Mesodermal cell (in vitro differentiated cells): ENCODE results near the gene GABRB1.

Experiments used
- H3K27ac ChIP-seq: 2 replicates; pipeline ENCODE4 v1.7.0; 2013; ENCODE audit warnings: mild to moderate bottlenecking, low read depth, low read length, moderate library complexity; ENCODE audit not compliant: severe bottlenecking
- H3K36me3 ChIP-seq: 2 replicates; pipeline ENCODE4 v1.7.1; 2013; ENCODE audit warnings: mild to moderate bottlenecking, low read length, moderate library complexity; ENCODE audit not compliant: control insufficient read depth, insufficient read depth
- H3K4me1 ChIP-seq: one replicate; pipeline ENCODE4 v1.7.1; 2013; ENCODE audit warnings: mild to moderate bottlenecking, low read length; ENCODE audit not compliant: insufficient read depth, control insufficient read depth, poor library complexity, severe bottlenecking
- H3K4me3 ChIP-seq: 2 replicates; pipeline ENCODE4 v1.7.0; 2013; ENCODE audit warnings: low read length, control low read depth, mild to moderate bottlenecking; ENCODE audit not compliant: insufficient read depth, poor library complexity, severe bottlenecking; ENCODE audit errors: extremely low read depth
- H3K9me3 ChIP-seq: 2 replicates; pipeline ENCODE4 v1.7.1; 2013; ENCODE audit warnings: mild to moderate bottlenecking, low read length, moderate library complexity; ENCODE audit not compliant: control insufficient read depth
- WGBS, 2 experiments: methylation state at CpG; one replicate each; pipeline ENCODE4 v1.1.5; 2013; ENCODE audit warnings: missing lambda C conversion rate in 2 of 2; ENCODE audit not compliant: insufficient coverage in 2 of 2; 5-methylcytosine and 5-hydroxymethylcytosine counted together

The GABRB1 gene

DNA sequence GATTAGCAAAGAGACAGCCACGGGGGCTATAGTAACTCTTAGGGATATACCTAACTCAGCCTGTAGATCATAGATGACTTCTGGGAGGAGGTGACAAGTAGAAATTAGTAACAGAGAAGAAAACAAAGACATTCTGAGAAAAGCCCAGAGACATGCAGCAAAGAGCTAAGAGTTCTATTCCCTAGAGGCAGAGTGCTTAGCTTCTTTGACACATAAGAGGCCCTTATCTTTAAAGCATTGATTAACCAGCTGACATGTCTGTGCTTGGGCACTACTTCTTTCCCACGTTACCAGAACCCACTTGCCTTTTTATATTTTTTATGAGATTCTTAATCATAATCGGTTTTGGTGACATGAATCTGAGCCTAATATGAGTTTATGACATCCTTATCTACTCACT is 179.5 kb downstream of the GABRB1 start:
- 100% methylated on average over 1 of the region's 3 CpGs for WGBS, 2 experiments
- Histone ChIP-seq H3K4me3 (no peak overlapping the region), H3K4me1 (peaks cover 44% of the 10 kb centered on the region), H3K36me3 (no peaks in the 10 kb centered on the region), H3K9me3 (no peaks in the 10 kb centered on the region), H3K27ac (peak overlapping the region; percentile 76)

GRCh38 chr4:47213106-47213505 is 181.7 kb downstream of the GABRB1 start:
- Histone ChIP-seq H3K4me3 (no peak overlapping the region), H3K9me3 (no peaks in the 10 kb centered on the region), H3K4me1 (peaks cover 44% of the 10 kb centered on the region), H3K27ac (peak overlapping the region; percentile 98), H3K36me3 (no peaks in the 10 kb centered on the region)
- WGBS, 2 experiments, result 92 to 100% methylated on average over 1 to 2 of the region's 2 CpGs

DNA sequence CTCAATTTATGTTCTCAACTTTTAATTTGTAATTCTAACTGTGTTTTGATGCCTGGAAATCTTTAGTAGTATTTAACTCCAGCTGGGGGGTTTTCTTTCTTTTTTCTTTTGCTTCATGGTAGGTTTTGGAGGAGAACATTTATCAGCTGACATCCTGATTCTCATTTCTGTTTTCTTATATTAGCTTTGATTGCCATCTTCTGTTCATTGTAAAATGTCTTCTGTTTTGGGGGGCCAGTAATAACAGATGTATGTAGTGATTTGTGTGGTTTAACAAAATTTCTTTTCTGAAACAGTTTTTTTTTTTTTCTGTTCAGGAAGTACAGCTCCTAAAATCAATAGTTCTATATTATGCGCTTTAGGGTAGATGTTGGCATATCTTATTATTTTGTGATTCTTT is 182.2 kb downstream of the GABRB1 start:
- Histone ChIP-seq H3K9me3 (no peaks in the 10 kb centered on the region), H3K4me3 (no peak overlapping the region), H3K27ac (peak overlapping the region; percentile 98), H3K4me1 (peaks cover 44% of the 10 kb centered on the region), H3K36me3 (no peaks in the 10 kb centered on the region)
- WGBS, 2 experiments, result no CpG with 5 or more reads among the region's 1 CpG

- no peak overlapping the region for H3K4me3 ChIP-seq
- H3K36me3 ChIP-seq, result no peaks in the 10 kb centered on the region
- H3K4me1 ChIP-seq, result peaks cover 44% of the 10 kb centered on the region
- H3K9me3 ChIP-seq, result no peaks in the 10 kb centered on the region
- peak overlapping the region; percentile 98 for H3K27ac ChIP-seq
- 9% methylated on average over 1 of the region's 3 CpGs; no CpG with 5 or more reads in 1 of the 2 experiments for WGBS, 2 experiments
Observed at GRCh38 chr4:47213971-47214370, 182.6 kb downstream of the GABRB1 start.

DNA sequence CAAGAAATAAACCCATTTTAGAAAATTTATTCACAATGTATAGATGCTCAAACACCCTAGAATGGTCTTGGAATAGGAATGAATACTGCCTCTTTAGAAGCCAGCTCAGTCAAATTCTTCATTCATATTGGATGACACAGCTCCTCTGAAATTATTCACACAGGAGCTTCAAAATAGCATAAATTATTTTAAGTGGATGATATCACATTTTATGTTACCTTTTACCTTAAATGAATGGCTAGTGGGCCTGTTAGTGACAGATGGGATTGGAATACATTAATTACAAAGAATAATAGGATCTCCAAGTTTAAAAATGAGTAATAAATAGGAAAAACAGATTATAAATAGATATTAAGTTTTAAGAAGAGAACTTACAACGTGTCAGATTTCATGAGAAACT is 184.4 kb downstream of the GABRB1 start:
- Histone ChIP-seq H3K36me3 (no peaks in the 10 kb centered on the region), H3K27ac (no peak overlapping the region), H3K4me1 (peaks cover 32% of the 10 kb centered on the region), H3K4me3 (no peak overlapping the region), H3K9me3 (no peaks in the 10 kb centered on the region)
- no CpG with 5 or more reads among the region's 1 CpG for WGBS, 2 experiments

DNA sequence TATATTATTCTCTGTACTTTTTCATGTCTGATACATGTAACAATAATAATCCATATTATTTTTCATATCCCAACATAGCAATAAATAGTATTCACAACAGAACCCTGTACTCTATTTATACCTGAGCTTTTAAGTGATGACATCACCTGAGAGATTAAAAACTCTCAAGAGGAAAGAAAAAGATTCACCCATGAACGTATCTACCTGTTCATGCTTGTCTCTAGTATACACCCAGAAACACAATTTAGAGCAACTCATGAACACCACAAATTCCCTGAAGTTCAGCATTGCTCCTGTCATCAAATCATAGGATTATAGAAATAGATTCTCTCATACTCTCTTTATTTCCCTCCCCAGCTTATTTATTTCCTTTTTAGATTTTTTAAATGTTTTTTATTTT is 185.9 kb downstream of the GABRB1 start:
- no CpG with 5 or more reads among the region's 1 CpG for WGBS, 2 experiments
- H3K4me1 ChIP-seq, result peaks cover 32% of the 10 kb centered on the region
- no peaks in the 10 kb centered on the region for H3K9me3 ChIP-seq
- no peak overlapping the region for H3K4me3 ChIP-seq
- no peak overlapping the region for H3K27ac ChIP-seq
- H3K36me3 ChIP-seq, result no peaks in the 10 kb centered on the region

- Histone ChIP-seq H3K36me3 (no peaks in the 10 kb centered on the region), H3K27ac (no peak overlapping the region), H3K9me3 (no peaks in the 10 kb centered on the region), H3K4me3 (no peak overlapping the region), H3K4me1 (peaks cover 29% of the 10 kb centered on the region)
- WGBS, 2 experiments, result no CpG with 5 or more reads among the region's 1 CpG
Observed at GRCh38 chr4:47217884-47218283, 186.5 kb downstream of the GABRB1 start.

GRCh38 chr4:47218631-47219030 is 187.3 kb downstream of the GABRB1 start:
- Histone ChIP-seq H3K4me3 (no peak overlapping the region), H3K4me1 (peaks cover 22% of the 10 kb centered on the region), H3K27ac (no peak overlapping the region), H3K36me3 (no peaks in the 10 kb centered on the region), H3K9me3 (no peaks in the 10 kb centered on the region)
- no CpG with 5 or more reads among the region's 1 CpG for WGBS, 2 experiments

DNA sequence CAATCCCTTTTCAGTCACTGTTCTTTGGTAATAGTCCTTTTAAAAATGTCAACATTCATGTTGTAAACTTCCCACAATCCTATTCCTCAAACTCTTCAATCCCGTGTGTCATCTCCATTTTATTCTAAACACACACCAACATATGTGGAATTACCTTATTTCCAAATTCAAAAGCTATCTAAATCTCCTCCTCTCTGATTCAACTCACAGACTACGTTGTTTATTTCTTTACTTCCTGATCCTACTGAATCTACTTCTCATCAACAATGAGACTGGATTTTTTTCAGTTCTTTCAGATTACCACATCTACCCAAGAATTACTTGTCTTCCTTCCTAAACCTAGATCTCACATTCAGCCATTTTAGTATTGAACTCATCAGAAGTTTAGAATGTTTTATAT is 188.2 kb downstream of the GABRB1 start:
- Histone ChIP-seq H3K4me3 (no peak overlapping the region), H3K27ac (no peak overlapping the region), H3K9me3 (no peaks in the 10 kb centered on the region), H3K36me3 (no peaks in the 10 kb centered on the region), H3K4me1 (peaks cover 17% of the 10 kb centered on the region)
- WGBS, 2 experiments, result 84 to 86% methylated on average over 2 of the region's 2 CpGs

GRCh38 chr4:47221721-47222120 is 190.4 kb downstream of the GABRB1 start:
- Histone ChIP-seq H3K27ac (peak overlapping the region; percentile 63), H3K9me3 (no peaks in the 10 kb centered on the region), H3K4me3 (no peak overlapping the region), H3K4me1 (peaks cover 13% of the 10 kb centered on the region), H3K36me3 (no peaks in the 10 kb centered on the region)
- WGBS, 2 experiments, result 60% methylated on average over 1 of the region's 2 CpGs; no CpG with 5 or more reads in 1 of the 2 experiments

GRCh38 chr4:47222276-47222675 is 190.9 kb downstream of the GABRB1 start:
- Histone ChIP-seq H3K9me3 (no peaks in the 10 kb centered on the region), H3K36me3 (no peaks in the 10 kb centered on the region), H3K4me1 (peaks cover 13% of the 10 kb centered on the region), H3K27ac (peak overlapping the region; percentile 63), H3K4me3 (no peak overlapping the region)
- WGBS, 2 experiments, result no CpG with 5 or more reads among the region's 1 CpG
